HL-60/S4 treated with retinoic acid at 250 ng/mL for 4 days and 3 days (cell line): Measurements from ENCODE around the gene SRRM2.

Experiments
- in situ Hi-C: fragments of 300-500 bp; cut with MboI; formaldehyde crosslinking; loops from 2 replicates; pipeline ENCODE4 v1.7.0; 2022; ENCODE audit warnings: low sequenced_read_pairs

SRRM2 gene

DNA sequence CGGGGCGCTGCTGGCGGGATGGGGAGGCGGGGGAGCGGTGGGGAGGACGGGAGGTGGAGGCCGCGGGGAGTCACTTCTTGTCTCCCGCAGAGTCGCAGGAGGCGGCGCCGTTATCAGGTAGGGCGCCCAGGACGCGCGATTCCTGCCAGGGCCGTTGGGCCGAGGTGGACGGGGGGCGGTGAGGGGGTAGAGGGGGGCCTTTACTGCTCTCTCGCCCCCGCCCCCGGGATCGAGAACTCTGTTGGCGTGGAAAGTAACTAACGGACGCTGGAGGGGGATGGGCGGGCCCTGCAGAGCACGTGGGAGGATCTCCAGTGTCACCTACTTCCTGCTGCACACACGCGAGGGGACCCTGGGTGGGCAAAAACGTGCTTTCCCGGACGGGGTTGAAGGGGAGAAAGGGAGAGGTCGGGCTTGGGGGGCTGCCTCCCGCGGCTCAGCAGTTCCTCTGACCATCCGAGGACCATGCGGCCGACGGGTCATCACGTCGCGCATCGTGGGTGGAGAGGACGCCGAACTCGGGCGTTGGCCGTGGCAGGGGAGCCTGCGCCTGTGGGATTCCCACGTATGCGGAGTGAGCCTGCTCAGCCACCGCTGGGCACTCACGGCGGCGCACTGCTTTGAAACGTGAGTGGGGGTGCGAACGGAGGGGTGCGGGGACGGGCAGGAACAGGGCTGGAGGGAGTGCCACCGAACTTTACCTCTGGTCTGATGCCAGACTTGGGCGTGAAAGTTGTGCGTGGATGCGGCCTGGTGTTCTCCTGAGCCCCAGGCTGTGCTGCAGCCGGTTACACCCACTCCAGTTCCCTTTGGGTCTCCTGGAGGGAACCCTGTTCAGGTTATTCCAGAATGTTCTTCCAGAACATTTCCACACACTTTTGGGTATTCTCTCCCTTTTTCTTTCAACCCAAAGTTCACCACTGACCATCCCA lies 65.2 kb downstream of the SRRM2 start:
- in situ Hi-C loops = no loop called here

DNA sequence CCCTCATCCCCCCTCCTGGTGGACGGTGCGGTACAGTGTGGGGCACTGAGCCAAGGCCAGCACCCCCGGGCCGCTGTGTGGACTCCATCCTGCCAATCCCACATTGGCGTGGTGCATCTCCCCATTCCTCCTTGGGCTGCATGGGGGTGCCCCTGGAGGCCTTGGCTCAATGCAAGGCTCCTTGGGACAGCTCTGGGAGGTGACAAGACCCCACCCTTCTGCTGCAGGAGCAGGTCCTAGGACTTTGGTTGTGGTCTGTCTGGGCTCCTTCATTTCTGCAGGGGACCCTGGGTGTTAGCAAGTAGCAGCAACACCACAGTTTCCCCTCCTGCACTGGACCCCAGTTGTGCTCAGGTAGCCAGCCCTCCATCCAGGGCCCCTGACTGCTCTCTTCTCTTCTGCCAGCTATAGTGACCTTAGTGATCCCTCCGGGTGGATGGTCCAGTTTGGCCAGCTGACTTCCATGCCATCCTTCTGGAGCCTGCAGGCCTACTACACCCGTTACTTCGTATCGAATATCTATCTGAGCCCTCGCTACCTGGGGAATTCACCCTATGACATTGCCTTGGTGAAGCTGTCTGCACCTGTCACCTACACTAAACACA lies 65.9 kb downstream of the SRRM2 start:
- in situ Hi-C loops = no loop called here

DNA sequence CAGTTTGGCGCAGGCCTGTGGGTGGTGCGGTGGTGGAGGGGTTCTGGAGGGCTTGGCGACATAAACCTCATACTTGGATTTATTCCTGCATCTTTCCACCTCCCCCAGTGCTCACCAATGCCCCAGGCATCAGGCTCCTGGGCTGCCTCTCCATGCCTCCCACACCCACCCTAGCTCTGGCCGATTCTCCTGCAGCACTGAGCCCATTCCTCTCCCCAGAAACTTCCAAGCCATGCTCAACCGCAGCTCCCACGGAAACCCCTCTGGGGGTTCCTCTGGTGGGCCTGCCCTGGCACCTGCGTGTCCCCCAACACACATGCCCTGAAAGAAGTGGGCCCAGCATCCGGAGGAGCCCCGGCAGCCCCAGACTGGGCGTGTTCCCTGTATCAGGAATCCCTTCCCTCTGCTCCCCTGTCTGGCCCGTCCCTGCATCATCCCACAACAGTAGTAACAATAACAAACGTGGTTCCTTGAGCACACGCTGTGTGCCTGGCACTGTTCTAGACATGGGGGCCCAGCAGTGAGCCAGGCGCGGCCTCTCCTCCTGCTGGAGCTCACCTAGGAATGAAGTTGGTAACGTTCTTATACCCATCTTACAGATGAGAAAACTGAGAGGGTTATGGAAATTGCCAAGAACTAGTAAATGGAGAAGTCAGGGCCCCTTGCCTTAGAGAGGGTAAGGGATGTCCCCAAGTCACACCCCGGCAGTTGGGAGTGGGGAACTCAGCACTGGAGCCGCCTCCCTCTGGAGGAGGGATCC lies 66.9 kb downstream of the SRRM2 start:
- in situ Hi-C loops = no loop called here

DNA sequence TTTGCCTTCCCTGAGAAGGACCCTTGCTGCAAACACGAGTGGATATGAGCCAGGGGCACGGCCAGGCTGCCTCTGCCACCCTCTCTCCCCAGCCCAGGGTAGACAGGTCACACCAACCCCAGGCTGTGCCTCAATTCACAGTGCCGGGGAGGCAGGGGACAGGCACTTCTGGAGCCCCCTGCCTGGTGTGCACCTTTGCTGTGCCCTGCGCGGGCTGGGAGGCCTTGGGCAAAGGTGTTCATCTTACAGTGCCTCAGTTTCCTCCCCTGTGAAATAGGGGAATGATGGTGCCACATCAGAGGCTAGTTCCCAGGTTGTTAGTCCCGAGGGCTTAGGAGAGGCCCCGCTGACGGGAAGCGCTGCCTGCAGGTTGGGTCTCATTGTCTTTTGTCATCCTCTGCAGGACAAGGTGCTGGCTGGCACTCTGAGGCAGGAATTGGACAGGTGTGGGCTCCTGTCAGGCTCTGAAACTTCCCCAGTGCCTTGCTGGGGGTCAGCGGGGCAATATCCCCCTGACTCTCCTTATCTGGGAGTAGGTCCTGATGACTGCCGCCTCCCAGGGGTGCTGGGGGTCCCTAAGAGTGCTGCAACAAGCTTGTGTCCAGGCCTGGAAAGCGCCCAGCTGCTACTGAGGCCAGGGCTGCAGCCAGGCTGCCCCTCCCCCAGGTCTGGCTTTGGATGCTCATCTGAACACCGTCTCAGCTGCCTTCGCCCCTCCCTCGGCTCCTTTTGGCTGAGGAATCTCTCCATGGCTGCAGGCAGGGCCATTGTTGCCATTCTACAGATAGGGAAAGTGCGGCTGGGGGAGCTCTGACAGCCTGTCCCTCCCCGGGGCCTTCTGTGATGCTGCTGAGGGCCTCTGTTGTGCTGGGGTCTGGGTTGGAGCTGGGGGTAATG lies 67.7 kb downstream of the SRRM2 start:
- in situ Hi-C loops = no loop called here
